Neural crest cell (in vitro differentiated cells): Measurements from ENCODE around the gene SEPTIN5. TPM values are rescaled to one million over a fixed set of nuclear protein-coding genes. Genes with fewer than 3 reads are reported as not detected.
A peak's percentile ranks its signal among the peaks of the same experiment; 100 is the strongest.

ENCODE experiments used
- DNase-seq: peaks from one replicate; pipeline ENCODE4 v3.0.0; 2021; ENCODE audit warnings: low read depth, mixed read lengths, low spot score
- H3K27ac Mint-ChIP-seq: one replicate; pipeline ENCODE4 v1.8.0; 2021; ENCODE audit warnings: mild to moderate bottlenecking, mixed read lengths; ENCODE audit not compliant: unreplicated experiment
- H3K27me3 Mint-ChIP-seq: 2 replicates; pipeline ENCODE4 v1.8.0; 2021; ENCODE audit warnings: low read depth, mild to moderate bottlenecking, mixed read lengths
- H3K36me3 Mint-ChIP-seq: 2 replicates; pipeline ENCODE4 v1.8.0; 2021; ENCODE audit warnings: low read depth, mild to moderate bottlenecking, mixed read lengths
- H3K4me1 Mint-ChIP-seq: 2 replicates; pipeline ENCODE4 v1.8.0; 2021; ENCODE audit warnings: mixed read lengths
- H3K4me3 Mint-ChIP-seq: one replicate; pipeline ENCODE4 v1.8.0; 2021; ENCODE audit warnings: mild to moderate bottlenecking, mixed read lengths
- H3K9me3 Mint-ChIP-seq: 2 replicates; pipeline ENCODE4 v1.8.0; 2021; ENCODE audit warnings: mixed read lengths
- total RNA-seq: library from RNA; stranded (reverse); gene quantifications from 2 replicates; pipeline ENCODE4 v1.2.1, GENCODE V29; 2021
- TF ChIP-seq, protein P1 (sequence below): fragments of 200-600 bp; sonication (generic); conservative IDR thresholded peaks from 2 replicates; pipeline ENCODE4 v1.5.0; 2021; ENCODE audit warnings: antibody characterized with exemption, mild to moderate bottlenecking

The SEPTIN5 gene
- total RNA-seq, 1 donor from 2014 or later: 30.2 TPM

DNA sequence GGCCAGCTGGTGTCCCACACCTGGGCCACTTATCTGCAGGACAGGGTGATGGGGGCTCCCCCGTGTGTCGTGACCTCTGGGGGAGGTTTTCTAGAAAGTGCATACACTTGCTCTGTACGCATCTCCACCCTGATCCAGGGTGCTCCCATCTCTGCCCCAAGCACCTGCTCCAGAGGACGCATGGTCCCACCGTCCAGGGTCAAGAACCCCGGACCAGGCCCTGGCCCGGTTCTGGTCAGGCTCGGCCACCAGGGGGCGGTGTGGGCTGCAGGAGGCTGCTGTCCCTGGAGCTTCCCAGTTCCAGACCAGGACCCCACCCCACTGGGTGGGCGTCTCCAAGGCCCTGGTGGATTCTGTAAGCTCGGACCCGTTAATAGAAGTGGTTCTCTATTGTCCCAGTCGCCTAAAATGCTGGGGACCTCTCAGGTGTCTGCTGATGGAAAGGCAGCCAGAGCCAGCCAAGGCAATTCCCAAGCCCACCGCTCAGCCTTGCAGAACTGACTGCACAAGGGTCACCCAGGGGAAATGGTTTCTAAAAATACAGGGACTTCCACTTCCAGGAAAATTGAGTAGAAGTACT lies 34.7 kb upstream of the SEPTIN5 start:
- Mint-ChIP-seq H3K4me3 (no peak overlapping the region), H3K27ac (no peak overlapping the region), H3K27me3 (peaks cover 22% of the 10 kb centered on the region), H3K4me1 (no peaks in the 10 kb centered on the region), H3K9me3 (no peaks in the 10 kb centered on the region), H3K36me3 (no peaks in the 10 kb centered on the region)
- DNase-seq: peak; percentile 26
- TF ChIP-seq, protein P1, sequence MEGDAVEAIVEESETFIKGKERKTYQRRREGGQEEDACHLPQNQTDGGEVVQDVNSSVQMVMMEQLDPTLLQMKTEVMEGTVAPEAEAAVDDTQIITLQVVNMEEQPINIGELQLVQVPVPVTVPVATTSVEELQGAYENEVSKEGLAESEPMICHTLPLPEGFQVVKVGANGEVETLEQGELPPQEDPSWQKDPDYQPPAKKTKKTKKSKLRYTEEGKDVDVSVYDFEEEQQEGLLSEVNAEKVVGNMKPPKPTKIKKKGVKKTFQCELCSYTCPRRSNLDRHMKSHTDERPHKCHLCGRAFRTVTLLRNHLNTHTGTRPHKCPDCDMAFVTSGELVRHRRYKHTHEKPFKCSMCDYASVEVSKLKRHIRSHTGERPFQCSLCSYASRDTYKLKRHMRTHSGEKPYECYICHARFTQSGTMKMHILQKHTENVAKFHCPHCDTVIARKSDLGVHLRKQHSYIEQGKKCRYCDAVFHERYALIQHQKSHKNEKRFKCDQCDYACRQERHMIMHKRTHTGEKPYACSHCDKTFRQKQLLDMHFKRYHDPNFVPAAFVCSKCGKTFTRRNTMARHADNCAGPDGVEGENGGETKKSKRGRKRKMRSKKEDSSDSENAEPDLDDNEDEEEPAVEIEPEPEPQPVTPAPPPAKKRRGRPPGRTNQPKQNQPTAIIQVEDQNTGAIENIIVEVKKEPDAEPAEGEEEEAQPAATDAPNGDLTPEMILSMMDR: peak; percentile 74

DNA sequence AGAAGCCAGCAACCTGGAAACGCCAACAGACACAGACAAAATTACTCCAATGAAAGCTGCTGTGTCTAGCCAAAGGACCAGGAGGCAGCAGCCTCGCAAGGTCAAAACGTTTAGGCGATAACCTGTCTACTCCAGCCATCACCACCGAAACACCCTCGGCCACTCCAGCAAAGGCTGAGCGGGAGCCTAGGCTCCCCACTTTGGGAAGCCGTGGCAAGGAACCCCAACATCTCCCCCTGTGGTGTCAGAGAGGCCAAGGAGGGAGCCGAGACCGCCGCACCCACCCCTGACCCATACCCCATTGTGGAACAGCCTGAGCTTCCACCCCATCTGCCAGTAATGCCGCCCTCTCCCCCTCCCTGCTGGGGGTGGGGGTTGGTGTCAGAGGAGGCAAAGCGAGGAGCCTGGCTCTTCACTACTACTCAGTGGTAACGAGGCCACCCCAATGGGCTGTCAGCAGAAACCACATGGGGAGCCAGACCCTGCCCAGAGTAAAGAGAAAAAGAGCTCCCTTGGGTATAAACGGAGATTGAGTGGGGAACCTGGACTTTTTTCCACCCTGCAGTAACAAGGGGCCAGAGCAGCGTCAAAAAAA lies 33.9 kb upstream of the SEPTIN5 start:
- no peak for DNase-seq
- Mint-ChIP-seq H3K4me3 (no peak overlapping the region), H3K36me3 (no peaks in the 10 kb centered on the region), H3K4me1 (no peaks in the 10 kb centered on the region), H3K9me3 (no peaks in the 10 kb centered on the region), H3K27me3 (peaks cover 18% of the 10 kb centered on the region), H3K27ac (no peak overlapping the region)
- TF ChIP-seq, protein P1: no peak

DNA sequence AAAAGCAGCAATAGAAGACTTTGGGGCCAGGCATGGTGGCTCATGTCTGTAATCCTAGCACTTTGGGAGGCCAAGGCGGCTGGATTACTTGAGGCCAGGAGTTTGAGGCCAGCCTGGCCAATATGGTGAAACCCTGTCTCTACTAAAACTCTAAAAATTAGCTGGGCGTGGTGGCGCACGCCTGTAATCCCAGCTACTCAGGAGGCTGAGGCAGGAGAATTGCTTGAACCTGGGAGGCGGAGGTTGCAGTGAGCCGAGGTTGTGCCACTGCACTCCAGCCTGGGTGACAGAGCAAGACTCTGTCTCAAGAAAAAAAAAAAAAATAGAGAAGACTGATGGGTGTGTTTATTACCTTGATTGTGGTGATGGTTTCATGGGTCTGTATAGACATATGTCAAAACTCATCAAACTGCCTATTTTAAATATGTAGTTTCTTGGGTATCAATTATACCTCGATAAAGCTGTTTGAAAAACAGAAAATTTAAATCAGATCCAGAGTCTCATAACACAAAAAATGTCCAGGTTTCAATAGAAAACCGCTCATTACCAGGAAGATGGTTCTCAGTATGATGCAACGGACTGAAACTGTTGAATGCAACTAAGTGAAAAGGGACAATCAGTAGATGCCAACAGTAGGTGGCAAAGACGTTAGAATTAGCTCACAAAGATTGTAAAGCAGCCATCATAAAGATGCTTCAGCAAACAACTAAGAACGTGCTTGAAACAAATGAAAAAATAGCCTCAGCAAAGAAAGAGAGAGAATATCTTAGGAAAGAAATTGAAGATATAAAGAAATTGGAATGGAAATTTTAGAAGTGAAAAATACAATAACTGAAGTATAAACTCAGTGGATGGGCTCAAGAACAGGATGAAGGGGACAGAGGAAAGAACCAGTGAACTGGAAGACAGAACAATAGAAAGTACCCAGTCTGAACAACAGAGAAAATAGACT lies 33.1 kb upstream of the SEPTIN5 start:
- H3K27ac Mint-ChIP-seq: no peak overlapping the region
- no peaks in the 10 kb centered on the region for H3K36me3 Mint-ChIP-seq
- no peaks in the 10 kb centered on the region for H3K4me1 Mint-ChIP-seq
- TF ChIP-seq, protein P1: no peak
- no peak for DNase-seq
- H3K27me3 Mint-ChIP-seq: peaks cover 19% of the 10 kb centered on the region
- no peak overlapping the region for H3K4me3 Mint-ChIP-seq
- H3K9me3 Mint-ChIP-seq: no peaks in the 10 kb centered on the region

DNA sequence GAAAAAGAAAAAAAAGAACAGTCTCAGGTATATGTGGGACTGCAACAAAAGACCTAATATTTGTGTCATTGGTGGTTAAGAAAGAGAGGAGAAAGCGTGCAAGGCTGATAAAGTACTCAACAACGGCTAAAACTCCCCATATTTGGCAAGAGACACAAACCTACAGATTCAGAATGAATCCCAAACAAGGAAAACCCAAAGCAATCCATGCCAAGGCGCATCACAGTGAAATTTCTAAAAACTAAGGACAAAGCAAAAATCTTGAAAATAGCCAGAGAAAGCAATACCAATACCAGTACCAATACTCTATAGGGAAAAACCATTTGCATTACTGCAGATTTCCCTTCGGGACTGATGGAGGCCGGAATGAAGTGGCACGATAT lies 32.4 kb upstream of the SEPTIN5 start:
- Mint-ChIP-seq H3K4me1 (no peaks in the 10 kb centered on the region), H3K4me3 (no peak overlapping the region), H3K27ac (no peak overlapping the region), H3K9me3 (no peaks in the 10 kb centered on the region), H3K27me3 (peaks cover 23% of the 10 kb centered on the region), H3K36me3 (no peaks in the 10 kb centered on the region)
- TF ChIP-seq, protein P1: no peak
- DNase-seq: no peak

DNA sequence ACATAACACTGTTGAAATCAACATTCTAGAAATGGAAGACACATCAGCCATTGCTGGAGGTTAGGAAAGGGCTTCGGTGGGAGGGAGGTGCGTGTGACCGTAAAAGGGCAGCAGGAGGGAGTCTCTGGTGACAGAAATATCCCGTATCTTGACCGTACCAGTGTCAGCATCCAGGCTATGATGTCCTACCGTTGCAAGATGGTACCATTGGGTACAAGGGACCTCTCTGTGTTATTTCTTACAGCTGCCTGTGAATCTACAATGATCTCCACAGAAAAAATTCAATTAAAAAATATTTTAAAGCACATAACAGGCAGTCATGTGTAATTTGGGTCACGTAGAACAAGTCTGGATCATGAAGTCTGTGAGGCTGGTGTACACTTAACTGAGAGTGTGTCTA lies 27.4 kb upstream of the SEPTIN5 start:
- TF ChIP-seq, protein P1: no peak
- Mint-ChIP-seq H3K9me3 (no peaks in the 10 kb centered on the region), H3K36me3 (no peaks in the 10 kb centered on the region), H3K27ac (no peak overlapping the region), H3K27me3 (peaks cover 28% of the 10 kb centered on the region), H3K4me3 (no peak overlapping the region), H3K4me1 (peaks cover 11% of the 10 kb centered on the region)
- no peak for DNase-seq
